ENCODE results near the gene TGFB2. TPM values are rescaled to one million over a fixed set of nuclear protein-coding genes. Genes with fewer than 3 reads are reported as not detected.
"Not testable (repeated sequence)": the region's sequence is repeated elsewhere in the genome, so short reads cannot be mapped to it uniquely, and the experiment has no call there.

The TGFB2 gene
- total and polyA plus RNA-seq, 2 experiments from 2014 or later, result 0.97 to 1.3 TPM

- in situ Hi-C loops (cut with MboI), result no loop called here
Observed at GRCh38 chr1:218314316-218314715, 30.8 kb upstream of the TGFB2 start.

GRCh38 chr1:218315638-218316037, 29.5 kb upstream of the TGFB2 start:
- H2AFZ ChIP-seq, result no peak overlapping the region
- H3F3A ChIP-seq (ENCODE audit: insufficient read depth), result peaks cover 6% of the 10 kb centered on the region; the same call in 1 of the 2 replicates
- TF ChIP-seq EZH2phosphoT487 (IDR thresholded peaks at IDR 0.05; ENCODE audit: insufficient read depth, low read depth) (no peak), EZH2 (IDR thresholded peaks at IDR 0.05; ENCODE audit: insufficient read depth, poor library complexity, severe bottlenecking) (no peak)
- 94 to 97% methylated on average over 4 of the region's 4 CpGs for WGBS, 2 experiments (ENCODE audit: low coverage in 1 of 2, low lambda C conversion rate in 2 of 2, missing lambda C conversion rate in 2 of 2)
- no peak for DNase-seq
- peaks cover 10% of the 10 kb centered on the region for H3K4me1 ChIP-seq (ENCODE audit: insufficient read depth)
- H3K9ac ChIP-seq, result no peak overlapping the region
- in situ Hi-C loops (cut with MboI), result no loop called here
- no peaks in the 10 kb centered on the region for H4K20me1 ChIP-seq (ENCODE audit: insufficient read depth)
- no peaks in the 10 kb centered on the region for H3K36me3 ChIP-seq (ENCODE audit: low read depth)
- no peak overlapping the region for H3K27ac ChIP-seq
- H3K27me3 ChIP-seq (replicated peaks; ENCODE audit: insufficient read depth), result no peaks in the 10 kb centered on the region
- H3K9me3 ChIP-seq (ENCODE audit: low read depth), result no peaks in the 10 kb centered on the region
- no peaks in the 10 kb centered on the region for H3K9me2 ChIP-seq (ENCODE audit: insufficient read depth)
- H3K79me2 ChIP-seq (ENCODE audit: insufficient read depth), result no peaks in the 10 kb centered on the region
- no peak overlapping the region for H3K4me3 ChIP-seq
- H3K4me2 ChIP-seq (ENCODE audit: unreplicated experiment), result no peak overlapping the region

More at GRCh38 chr1:218314316-218314715, 30.8 kb upstream of the TGFB2 start:
- Histone ChIP-seq H3K4me2 (ENCODE audit: unreplicated experiment) (no peak overlapping the region), H2AFZ (no peak overlapping the region), H3K27ac (no peak overlapping the region), H3K9me3 (ENCODE audit: low read depth) (no peaks in the 10 kb centered on the region), H3K9ac (no peak overlapping the region), H3K36me3 (ENCODE audit: low read depth) (no peaks in the 10 kb centered on the region), H3K79me2 (ENCODE audit: insufficient read depth) (no peaks in the 10 kb centered on the region), H3K27me3 (replicated peaks; ENCODE audit: insufficient read depth) (no peaks in the 10 kb centered on the region), H3K4me1 (ENCODE audit: insufficient read depth) (peaks cover 10% of the 10 kb centered on the region), H4K20me1 (ENCODE audit: insufficient read depth) (no peaks in the 10 kb centered on the region), H3K4me3 (no peak overlapping the region), H3K9me2 (ENCODE audit: insufficient read depth) (no peaks in the 10 kb centered on the region), H3F3A (ENCODE audit: insufficient read depth) (peaks cover 6% of the 10 kb centered on the region; the same call in 1 of the 2 replicates)
- DNase-seq, result no peak
- TF ChIP-seq EZH2 (IDR thresholded peaks at IDR 0.05; ENCODE audit: insufficient read depth, poor library complexity, severe bottlenecking) (no peak), EZH2phosphoT487 (IDR thresholded peaks at IDR 0.05; ENCODE audit: insufficient read depth, low read depth) (no peak)
- WGBS, 2 experiments (ENCODE audit: low coverage in 1 of 2, low lambda C conversion rate in 2 of 2, missing lambda C conversion rate in 2 of 2), result 90 to 94% methylated on average over 3 of the region's 3 CpGs

DNA sequence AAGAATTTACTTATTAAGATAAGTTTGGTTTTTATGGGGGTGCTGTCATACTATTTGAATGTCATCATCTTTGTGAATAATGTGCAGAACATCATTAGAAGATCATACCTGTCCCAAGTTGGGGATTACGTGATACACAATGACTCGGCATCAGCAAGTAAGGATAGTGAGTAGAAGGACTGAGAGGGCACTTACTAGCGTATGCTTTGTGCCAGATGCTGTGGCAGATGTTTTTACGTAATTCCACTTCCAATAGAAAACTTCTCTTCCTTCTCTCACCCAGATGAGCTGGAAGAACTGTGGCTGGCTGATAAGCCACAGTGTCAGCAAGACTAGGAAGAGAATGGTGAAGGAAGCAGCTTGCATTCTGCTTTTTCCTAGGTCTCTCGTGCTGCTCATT, 28.1 kb upstream of the TGFB2 start:
- H3K4me3 ChIP-seq, result no peak overlapping the region
- WGBS, 2 experiments (ENCODE audit: low coverage in 1 of 2, low lambda C conversion rate in 2 of 2, missing lambda C conversion rate in 2 of 2), result 87 to 91% methylated on average over 5 of the region's 5 CpGs

GRCh38 chr1:218320182-218320581, 25.0 kb upstream of the TGFB2 start:
- 80 to 91% methylated on average over 1 to 3 of the region's 3 CpGs for WGBS, 2 experiments (ENCODE audit: low coverage in 1 of 2, low lambda C conversion rate in 2 of 2, missing lambda C conversion rate in 2 of 2)
- in situ Hi-C loops (cut with MboI), result loop anchor here (10.0 kb wide), 1 partner anchor 1255 kb away; no protein-coding TSS in a partner anchor

More for the DNA sequence above, 28.1 kb upstream of the TGFB2 start:
- no peak for DNase-seq
- no peaks in the 10 kb centered on the region for H3K9me2 ChIP-seq (ENCODE audit: insufficient read depth)
- H3K36me3 ChIP-seq (ENCODE audit: low read depth), result no peaks in the 10 kb centered on the region
- H3F3A ChIP-seq (ENCODE audit: insufficient read depth), result no peaks in the 10 kb centered on the region
- no peaks in the 10 kb centered on the region for H3K27me3 ChIP-seq (replicated peaks; ENCODE audit: insufficient read depth)
- no peak for TF ChIP-seq EZH2phosphoT487 (IDR thresholded peaks at IDR 0.05; ENCODE audit: insufficient read depth, low read depth)
- no peak for TF ChIP-seq EZH2 (IDR thresholded peaks at IDR 0.05; ENCODE audit: insufficient read depth, poor library complexity, severe bottlenecking)
- H2AFZ ChIP-seq, result no peak overlapping the region
- no peak overlapping the region for H3K9ac ChIP-seq
- no peaks in the 10 kb centered on the region for H3K9me3 ChIP-seq (ENCODE audit: low read depth)
- no peak overlapping the region for H3K27ac ChIP-seq
- no peak overlapping the region for H3K4me2 ChIP-seq (ENCODE audit: unreplicated experiment)
- H3K4me1 ChIP-seq (ENCODE audit: insufficient read depth), result peaks cover 7% of the 10 kb centered on the region
- in situ Hi-C loops (cut with MboI), result no loop called here
- no peaks in the 10 kb centered on the region for H3K79me2 ChIP-seq (ENCODE audit: insufficient read depth)
- no peaks in the 10 kb centered on the region for H4K20me1 ChIP-seq (ENCODE audit: insufficient read depth)

GRCh38 chr1:218322762-218323161, 22.4 kb upstream of the TGFB2 start:
- Histone ChIP-seq H3K4me2 (ENCODE audit: unreplicated experiment) (no peak overlapping the region), H3K4me3 (no peak overlapping the region), H3K27me3 (replicated peaks; ENCODE audit: insufficient read depth) (no peaks in the 10 kb centered on the region), H3K4me1 (ENCODE audit: insufficient read depth) (no peaks in the 10 kb centered on the region), H3K36me3 (ENCODE audit: low read depth) (no peaks in the 10 kb centered on the region), H3K9me2 (ENCODE audit: insufficient read depth) (no peaks in the 10 kb centered on the region), H3K27ac (no peak overlapping the region), H3K9me3 (ENCODE audit: low read depth) (no peaks in the 10 kb centered on the region), H3K9ac (no peak overlapping the region), H3K79me2 (ENCODE audit: insufficient read depth) (no peaks in the 10 kb centered on the region), H4K20me1 (ENCODE audit: insufficient read depth) (no peaks in the 10 kb centered on the region), H2AFZ (no peak overlapping the region), H3F3A (ENCODE audit: insufficient read depth) (no peaks in the 10 kb centered on the region)
- in situ Hi-C loops (cut with MboI), result loop anchor here (10.0 kb wide), 1 partner anchor 1252 kb away; no protein-coding TSS in a partner anchor
- DNase-seq, result no peak
- 96% methylated on average over 17 of the region's 17 CpGs for WGBS, 2 experiments (ENCODE audit: low coverage in 1 of 2, low lambda C conversion rate in 2 of 2, missing lambda C conversion rate in 2 of 2)
- TF ChIP-seq EZH2phosphoT487 (IDR thresholded peaks at IDR 0.05; ENCODE audit: insufficient read depth, low read depth), result no peak
- no peak for TF ChIP-seq EZH2 (IDR thresholded peaks at IDR 0.05; ENCODE audit: insufficient read depth, poor library complexity, severe bottlenecking)

More at GRCh38 chr1:218320182-218320581, 25.0 kb upstream of the TGFB2 start:
- DNase-seq; H3K36me3 ChIP-seq (ENCODE audit: low read depth); H3K4me3 ChIP-seq; H3K4me2 ChIP-seq (ENCODE audit: unreplicated experiment); H3K4me1 ChIP-seq (ENCODE audit: insufficient read depth); H4K20me1 ChIP-seq (ENCODE audit: insufficient read depth); H2AFZ ChIP-seq; H3K9me3 ChIP-seq (ENCODE audit: low read depth); H3K9ac ChIP-seq; H3K9me2 ChIP-seq (ENCODE audit: insufficient read depth); H3K79me2 ChIP-seq (ENCODE audit: insufficient read depth); H3K27me3 ChIP-seq (replicated peaks; ENCODE audit: insufficient read depth); H3K27ac ChIP-seq; H3F3A ChIP-seq (ENCODE audit: insufficient read depth): not testable (repeated sequence)

Measured in GM23248 (cell line).